Measurements from ENCODE around the gene KAZN. TPM values are rescaled to one million over a fixed set of nuclear protein-coding genes. Genes with fewer than 3 reads are reported as not detected.

Gene KAZN
- polyA plus RNA-seq, 2 donors, result 29.3 to 32.0 TPM

GRCh38 chr1:14929547-14930246 is 331.2 kb downstream of the KAZN start:
- peaks cover 0 to 9% of the 10 kb centered on the region in 2 donors for H3K4me1 ChIP-seq (ENCODE audit: control insufficient read depth in 2 of 2, insufficient read depth in 2 of 2, low read length in 1 of 2)
- no peaks in the 10 kb centered on the region for H3K27me3 ChIP-seq (ENCODE audit: control insufficient read depth in 1 of 2, insufficient read depth in 2 of 2, low read length in 2 of 2)
- peak overlapping the region in 1 of 2 donors; percentile 10 for H3K4me3 ChIP-seq (ENCODE audit: low read depth in 1 of 2, low read length in 2 of 2)
- no peaks in the 10 kb centered on the region for H3K9me3 ChIP-seq (ENCODE audit: control insufficient read depth in 2 of 2, insufficient read depth in 1 of 2, low read depth in 1 of 2, low read length in 1 of 2)
- peak overlapping the region; percentile 20 to 70 for H3K27ac ChIP-seq (ENCODE audit: low read depth in 2 of 2, low read length in 1 of 2)
- WGBS, 2 donors, result 59 to 64% methylated on average over 22 of the region's 22 CpGs
- peaks cover 0 to 2% of the 10 kb centered on the region in 2 donors for H3K36me3 ChIP-seq (ENCODE audit: control insufficient read depth in 2 of 2, insufficient read depth in 2 of 2, low read length in 1 of 2)

DNA sequence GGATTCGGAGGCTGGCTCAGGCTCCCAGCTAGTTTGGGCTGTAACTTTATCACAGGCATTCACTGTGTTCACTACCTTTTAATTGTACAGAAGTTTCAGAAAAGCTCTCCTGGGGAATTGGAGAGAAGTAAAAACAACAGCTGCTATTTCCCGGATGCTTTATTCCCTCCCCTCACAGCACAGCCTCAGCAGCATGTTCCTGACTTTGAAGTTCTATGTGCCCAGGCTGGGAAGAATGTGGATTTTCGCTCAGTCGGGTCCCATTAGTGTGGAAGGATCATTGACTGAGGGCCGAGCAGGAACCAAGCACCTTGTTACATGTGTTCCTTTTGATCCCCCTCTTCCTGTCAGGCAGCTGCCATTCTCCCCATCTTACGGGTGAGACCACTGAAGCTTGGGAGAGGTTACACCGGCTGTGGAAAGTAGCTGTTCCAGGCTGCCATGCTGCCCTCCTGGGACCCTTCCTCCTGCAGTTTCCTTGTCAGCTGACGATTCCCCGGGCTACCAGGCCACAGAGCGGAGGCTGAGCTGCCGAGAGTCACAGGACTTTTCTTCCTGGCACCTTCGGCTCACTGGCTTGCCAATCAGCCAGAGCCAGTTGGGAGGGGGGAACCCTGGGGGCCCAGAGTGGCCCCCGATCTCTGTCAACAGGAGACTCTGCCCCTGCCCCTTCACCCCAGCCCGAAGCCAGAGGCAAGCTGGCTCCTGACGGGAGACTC is 331.9 kb downstream of the KAZN start:
- WGBS, 2 donors, result 78 to 83% methylated on average over 15 of the region's 15 CpGs
- Histone ChIP-seq H3K9me3 (ENCODE audit: control insufficient read depth in 2 of 2, insufficient read depth in 1 of 2, low read depth in 1 of 2, low read length in 1 of 2) (no peaks in the 10 kb centered on the region), H3K36me3 (ENCODE audit: control insufficient read depth in 2 of 2, insufficient read depth in 2 of 2, low read length in 1 of 2) (peaks cover 0 to 2% of the 10 kb centered on the region in 2 donors), H3K4me3 (ENCODE audit: low read depth in 1 of 2, low read length in 2 of 2) (no peak overlapping the region), H3K27me3 (ENCODE audit: control insufficient read depth in 1 of 2, insufficient read depth in 2 of 2, low read length in 2 of 2) (no peaks in the 10 kb centered on the region), H3K4me1 (ENCODE audit: control insufficient read depth in 2 of 2, insufficient read depth in 2 of 2, low read length in 1 of 2) (peaks cover 0 to 9% of the 10 kb centered on the region in 2 donors), H3K27ac (ENCODE audit: low read depth in 2 of 2, low read length in 1 of 2) (peak overlapping the region in 1 of 2 donors; percentile 0)

DNA sequence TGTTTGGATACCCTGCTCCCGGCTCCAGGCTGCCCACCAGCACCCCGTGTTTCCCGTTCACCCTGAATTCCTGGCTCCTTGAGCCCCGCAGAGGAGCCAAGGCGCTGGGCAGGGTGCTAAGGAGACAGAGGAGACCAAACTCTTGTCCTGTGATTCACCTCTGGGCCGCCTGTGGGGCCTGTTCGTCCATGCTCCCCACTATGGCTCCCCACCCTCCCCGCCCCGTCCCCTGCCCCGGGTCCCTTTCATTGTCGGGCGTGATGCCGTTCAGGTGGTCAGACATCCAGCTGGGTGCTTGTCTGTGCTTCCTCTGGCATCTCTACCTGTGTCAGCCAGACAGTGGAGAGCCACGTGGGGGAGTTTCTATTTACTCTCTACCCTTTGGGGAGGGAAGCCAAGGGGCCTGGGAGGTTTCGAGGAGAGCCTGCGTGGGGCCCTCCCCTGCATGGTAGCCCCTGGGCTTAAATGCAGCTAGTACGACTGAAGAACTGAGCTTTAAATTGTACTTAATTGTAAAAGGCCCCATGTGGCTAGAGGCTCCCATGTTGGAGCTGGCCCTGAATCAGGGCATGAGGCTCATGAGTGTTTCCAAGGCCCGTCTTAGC is 333.7 kb downstream of the KAZN start:
- peaks cover 0 to 2% of the 10 kb centered on the region in 2 donors for H3K36me3 ChIP-seq (ENCODE audit: control insufficient read depth in 2 of 2, insufficient read depth in 2 of 2, low read length in 1 of 2)
- no peaks in the 10 kb centered on the region for H3K9me3 ChIP-seq (ENCODE audit: control insufficient read depth in 2 of 2, insufficient read depth in 1 of 2, low read depth in 1 of 2, low read length in 1 of 2)
- no peak overlapping the region for H3K27ac ChIP-seq (ENCODE audit: low read depth in 2 of 2, low read length in 1 of 2)
- H3K27me3 ChIP-seq (ENCODE audit: control insufficient read depth in 1 of 2, insufficient read depth in 2 of 2, low read length in 2 of 2), result no peaks in the 10 kb centered on the region
- 92 to 94% methylated on average over 18 of the region's 18 CpGs for WGBS, 2 donors
- H3K4me1 ChIP-seq (ENCODE audit: control insufficient read depth in 2 of 2, insufficient read depth in 2 of 2, low read length in 1 of 2), result peaks cover 0 to 7% of the 10 kb centered on the region in 2 donors
- no peak overlapping the region for H3K4me3 ChIP-seq (ENCODE audit: low read depth in 1 of 2, low read length in 2 of 2)

GRCh38 chr1:14934867-14935266 is 336.4 kb downstream of the KAZN start:
- no peak overlapping the region for H3K27ac ChIP-seq (ENCODE audit: low read depth in 2 of 2, low read length in 1 of 2)
- H3K36me3 ChIP-seq (ENCODE audit: control insufficient read depth in 2 of 2, insufficient read depth in 2 of 2, low read length in 1 of 2), result peaks cover 0 to 6% of the 10 kb centered on the region in 2 donors
- H3K9me3 ChIP-seq (ENCODE audit: control insufficient read depth in 2 of 2, insufficient read depth in 1 of 2, low read depth in 1 of 2, low read length in 1 of 2), result no peaks in the 10 kb centered on the region
- no peak overlapping the region for H3K4me3 ChIP-seq (ENCODE audit: low read depth in 1 of 2, low read length in 2 of 2)
- WGBS, 2 donors, result 93 to 96% methylated on average over 7 of the region's 7 CpGs
- H3K27me3 ChIP-seq (ENCODE audit: control insufficient read depth in 1 of 2, insufficient read depth in 2 of 2, low read length in 2 of 2), result no peaks in the 10 kb centered on the region
- H3K4me1 ChIP-seq (ENCODE audit: control insufficient read depth in 2 of 2, insufficient read depth in 2 of 2, low read length in 1 of 2), result peaks cover 2 to 4% of the 10 kb centered on the region in 2 donors

DNA sequence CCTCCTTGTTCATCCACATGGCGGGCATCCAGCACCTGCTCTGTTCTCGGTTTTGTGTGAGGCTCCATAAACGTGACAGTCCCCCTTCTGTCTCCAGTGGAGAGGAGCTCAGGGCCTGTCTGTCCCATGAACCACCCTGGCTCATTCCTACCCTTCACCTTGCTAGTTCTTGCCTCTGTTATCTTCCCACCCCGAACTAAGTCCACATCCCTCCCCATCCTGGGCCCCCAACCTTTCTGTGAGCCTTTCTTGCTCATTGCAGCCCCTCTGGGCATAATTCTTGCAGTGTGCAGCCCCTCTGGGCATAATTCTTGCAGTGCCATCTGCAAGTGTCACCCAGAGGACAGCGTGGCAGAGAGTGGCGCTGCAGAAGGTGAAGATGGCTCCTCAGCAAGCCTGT is 338.3 kb downstream of the KAZN start:
- H3K9me3 ChIP-seq (ENCODE audit: control insufficient read depth in 2 of 2, insufficient read depth in 1 of 2, low read depth in 1 of 2, low read length in 1 of 2), result no peaks in the 10 kb centered on the region
- 82 to 86% methylated on average over 6 of the region's 6 CpGs for WGBS, 2 donors
- peaks cover 3% of the 10 kb centered on the region in 2 donors for H3K4me1 ChIP-seq (ENCODE audit: control insufficient read depth in 2 of 2, insufficient read depth in 2 of 2, low read length in 1 of 2)
- H3K36me3 ChIP-seq (ENCODE audit: control insufficient read depth in 2 of 2, insufficient read depth in 2 of 2, low read length in 1 of 2), result peaks cover 0 to 4% of the 10 kb centered on the region in 2 donors
- no peaks in the 10 kb centered on the region for H3K27me3 ChIP-seq (ENCODE audit: control insufficient read depth in 1 of 2, insufficient read depth in 2 of 2, low read length in 2 of 2)
- no peak overlapping the region for H3K4me3 ChIP-seq (ENCODE audit: low read depth in 1 of 2, low read length in 2 of 2)
- H3K27ac ChIP-seq (ENCODE audit: low read depth in 2 of 2, low read length in 1 of 2), result no peak overlapping the region

DNA sequence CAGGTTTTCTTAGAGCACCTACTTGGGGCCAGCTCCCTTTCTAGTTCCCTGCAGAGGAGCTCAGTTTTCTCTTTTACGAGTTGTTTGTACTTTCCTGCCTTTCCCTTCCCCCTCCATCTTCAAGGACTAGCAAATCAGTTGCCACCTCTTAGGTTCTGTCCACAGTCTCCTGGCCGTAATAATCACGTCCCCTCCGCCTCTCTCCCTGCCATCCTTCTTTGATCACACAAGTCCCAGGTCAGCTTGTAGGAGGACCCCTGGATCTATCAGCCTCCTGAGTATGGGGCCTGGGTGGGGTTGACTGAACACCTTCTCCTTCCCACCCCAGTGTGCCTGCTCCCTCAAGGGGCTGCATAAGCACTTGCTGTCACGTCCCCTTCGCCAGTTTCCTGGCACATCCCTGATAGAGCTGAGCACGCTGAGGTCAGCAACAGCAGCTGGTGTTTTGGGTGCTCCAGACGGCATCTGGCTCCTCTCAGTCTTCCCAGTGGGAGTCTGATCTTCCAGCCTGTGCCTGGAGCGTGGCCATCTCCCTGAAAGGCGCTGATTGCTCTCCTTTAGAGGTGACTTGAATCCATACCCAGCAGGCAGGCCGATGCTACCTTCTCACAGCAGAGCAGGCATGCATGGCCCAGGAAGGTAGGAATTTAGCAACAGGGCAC is 338.9 kb downstream of the KAZN start:
- Histone ChIP-seq H3K4me3 (ENCODE audit: low read depth in 1 of 2, low read length in 2 of 2) (no peak overlapping the region), H3K27me3 (ENCODE audit: control insufficient read depth in 1 of 2, insufficient read depth in 2 of 2, low read length in 2 of 2) (no peaks in the 10 kb centered on the region), H3K9me3 (ENCODE audit: control insufficient read depth in 2 of 2, insufficient read depth in 1 of 2, low read depth in 1 of 2, low read length in 1 of 2) (no peaks in the 10 kb centered on the region), H3K36me3 (ENCODE audit: control insufficient read depth in 2 of 2, insufficient read depth in 2 of 2, low read length in 1 of 2) (peaks cover 0 to 4% of the 10 kb centered on the region in 2 donors), H3K4me1 (ENCODE audit: control insufficient read depth in 2 of 2, insufficient read depth in 2 of 2, low read length in 1 of 2) (peaks cover 3% of the 10 kb centered on the region in 2 donors), H3K27ac (ENCODE audit: low read depth in 2 of 2, low read length in 1 of 2) (no peak overlapping the region)
- WGBS, 2 donors, result 88 to 90% methylated on average over 11 of the region's 11 CpGs

GRCh38 chr1:14939527-14940284 is 341.2 kb downstream of the KAZN start:
- peaks cover 0 to 4% of the 10 kb centered on the region in 2 donors for H3K36me3 ChIP-seq (ENCODE audit: control insufficient read depth in 2 of 2, insufficient read depth in 2 of 2, low read length in 1 of 2)
- H3K27ac ChIP-seq (ENCODE audit: low read depth in 2 of 2, low read length in 1 of 2), result peak overlapping the region; percentile 39 to 90
- WGBS, 2 donors, result 76 to 79% methylated on average over 9 of the region's 9 CpGs
- H3K27me3 ChIP-seq (ENCODE audit: control insufficient read depth in 1 of 2, insufficient read depth in 2 of 2, low read length in 2 of 2), result no peaks in the 10 kb centered on the region
- no peaks in the 10 kb centered on the region for H3K9me3 ChIP-seq (ENCODE audit: control insufficient read depth in 2 of 2, insufficient read depth in 1 of 2, low read depth in 1 of 2, low read length in 1 of 2)
- H3K4me1 ChIP-seq (ENCODE audit: control insufficient read depth in 2 of 2, insufficient read depth in 2 of 2, low read length in 1 of 2), result peaks cover 3 to 4% of the 10 kb centered on the region in 2 donors
- H3K4me3 ChIP-seq (ENCODE audit: low read depth in 1 of 2, low read length in 2 of 2), result no peak overlapping the region

- H3K9me3 ChIP-seq (ENCODE audit: control insufficient read depth in 2 of 2, insufficient read depth in 1 of 2, low read depth in 1 of 2, low read length in 1 of 2), result no peaks in the 10 kb centered on the region
- WGBS, 2 donors, result 68 to 73% methylated on average over 7 of the region's 7 CpGs
- peaks cover 0 to 4% of the 10 kb centered on the region in 2 donors for H3K36me3 ChIP-seq (ENCODE audit: control insufficient read depth in 2 of 2, insufficient read depth in 2 of 2, low read length in 1 of 2)
- peak overlapping the region in 1 of 2 donors; percentile 72 for H3K27ac ChIP-seq (ENCODE audit: low read depth in 2 of 2, low read length in 1 of 2)
- peaks cover 6 to 7% of the 10 kb centered on the region in 2 donors for H3K4me1 ChIP-seq (ENCODE audit: control insufficient read depth in 2 of 2, insufficient read depth in 2 of 2, low read length in 1 of 2)
- H3K4me3 ChIP-seq (ENCODE audit: low read depth in 1 of 2, low read length in 2 of 2), result no peak overlapping the region
- no peaks in the 10 kb centered on the region for H3K27me3 ChIP-seq (ENCODE audit: control insufficient read depth in 1 of 2, insufficient read depth in 2 of 2, low read length in 2 of 2)
Observed at GRCh38 chr1:14940285-14940870, 341.9 kb downstream of the KAZN start.
